ENCODE results near the gene CES5A. TPM values are rescaled to one million over a fixed set of nuclear protein-coding genes. Genes with fewer than 3 reads are reported as not detected.

The CES5A gene
- total and polyA plus RNA-seq, 2 of the 8 experiments (the other 6 are each of a cell fraction or from before 2014, with no cell fraction given), result not detected

GRCh38 chr16:55839115-55839514 lies 36.1 kb downstream of the CES5A start:
- TF ChIP-seq SIX5 (IDR thresholded peaks at IDR 0.05; ENCODE audit: low read depth, low read length), result no peak
- no peak for TF ChIP-seq TBP (IDR thresholded peaks at IDR 0.05; ENCODE audit: low read depth, low read length)
- no peak for TF ChIP-seq NRF1 (IDR thresholded peaks at IDR 0.05; ENCODE audit: low read depth, low read length)
- ChIA-PET CTCF (ENCODE audit: partially characterized antibody) (interaction anchor here (1.4 to 4.8 kb wide), 3 partner anchors 127 to 374 kb away, joined by 3 to 114 read pairs (median 27); no protein-coding TSS in a partner anchor), POLR2A (ENCODE audit: partially characterized antibody) (no interaction called here)
- Histone ChIP-seq H3K23me2 (ENCODE audit: low read depth, low read length) (no peaks in the 10 kb centered on the region), H4K5ac (ENCODE audit: insufficient read length, low read depth, low read length) (no peak overlapping the region), H2AFZ (ENCODE audit: low read length) (no peak overlapping the region), H3K56ac (replicated peaks; ENCODE audit: insufficient read length, low read depth, low read length) (no peak overlapping the region), H3K18ac (ENCODE audit: extremely low read depth, low read length) (no peak overlapping the region), H3K9me3 (ENCODE audit: insufficient read depth in 2 of 2, low read depth in 1 of 2, low read length in 1 of 2) (no peaks in the 10 kb centered on the region), H3K4me3 (ENCODE audit: extremely low read depth in 1 of 4, insufficient read depth in 2 of 4, low read depth in 3 of 4, low read length in 4 of 4) (no peak overlapping the region), H4K20me1 (replicated peaks in 1 of 2; ENCODE audit: control insufficient read depth in 1 of 2, insufficient read depth in 2 of 2, low read length in 2 of 2) (no peaks in the 10 kb centered on the region), H2AK5ac (ENCODE audit: low read depth, low read length) (no peak overlapping the region), H3K14ac (ENCODE audit: insufficient read length) (no peak overlapping the region), H3K9ac (replicated peaks in 1 of 4; ENCODE audit: extremely low read depth in 1 of 4, low read depth in 3 of 4, low read length in 3 of 4) (no peak overlapping the region), H3K79me2 (ENCODE audit: control insufficient read depth in 1 of 2, insufficient read depth in 2 of 2, low read length in 2 of 2) (no peaks in the 10 kb centered on the region), H2BK12ac (ENCODE audit: low read depth, low read length) (no peak overlapping the region), H2BK15ac (ENCODE audit: low read length) (no peak overlapping the region), H3K27me3 (replicated peaks in 1 of 4; ENCODE audit: control insufficient read depth in 3 of 4, extremely low read depth in 1 of 4, insufficient read depth in 3 of 4, low read length in 3 of 4) (no peaks in the 10 kb centered on the region), H4K8ac (ENCODE audit: extremely low read depth, insufficient read depth, low read length) (no peak overlapping the region), H3K36me3 (ENCODE audit: control insufficient read depth in 2 of 4, insufficient read depth in 4 of 4, low read length in 3 of 4) (no peaks in the 10 kb centered on the region), H3K23ac (ENCODE audit: insufficient read length) (no peak overlapping the region), H3K4me1 (replicated peaks in 1 of 4; ENCODE audit: control insufficient read depth in 3 of 4, insufficient read depth in 4 of 4, low read length in 3 of 4) (no peaks in the 10 kb centered on the region), H3K27ac (ENCODE audit: low read depth, low read length) (no peak overlapping the region), H3K4ac (replicated peaks; ENCODE audit: insufficient read length, low read depth, low read length) (no peak overlapping the region), H3K79me1 (ENCODE audit: low read depth, low read length) (no peaks in the 10 kb centered on the region), H3K4me2 (ENCODE audit: insufficient read depth in 1 of 2, low read depth in 2 of 2, low read length in 2 of 2) (no peak overlapping the region), H4K91ac (replicated peaks; ENCODE audit: insufficient read length, low read length) (no peak overlapping the region), H2BK5ac (ENCODE audit: low read depth, low read length) (no peak overlapping the region), H2BK20ac (ENCODE audit: low read length) (no peak overlapping the region), H2BK120ac (replicated peaks; ENCODE audit: low read depth, low read length) (no peak overlapping the region)
- no peak for DNase-seq (ENCODE audit: low read depth in 1 of 2, low spot score in 2 of 2)
- no peak for FAIRE-seq
- 97% methylated on average over 2 of the region's 2 CpGs; no CpG with 5 or more reads in 1 of the 2 experiments for WGBS, 2 experiments (ENCODE audit: extremely low coverage in 1 of 2, insufficient coverage in 1 of 2, insufficient read length in 1 of 2, insufficient replicate concordance in 2 of 2, low coverage in 1 of 2, low lambda C conversion rate in 2 of 2, missing lambda C conversion rate in 1 of 2)

Data from H1 (cell line).